H1 (cell line): ENCODE data around the gene HMCN2. TPM values are rescaled to one million over a fixed set of nuclear protein-coding genes. Genes with fewer than 3 reads are reported as not detected.

Source experiments
- CTCF ChIA-PET: fragments of 300-600 bp; sonication (Branson Sonifier 250); formaldehyde crosslinking; loops from one replicate; lab custom pipeline; 2021; ENCODE audit not compliant: partially characterized antibody; lab: Charles Lee
- POLR2A ChIA-PET: fragments of 300-600 bp; sonication (Branson Sonifier 250); formaldehyde crosslinking; loops from one replicate; lab custom pipeline; 2021; ENCODE audit warnings: inconsistent platforms; ENCODE audit not compliant: partially characterized antibody; lab: Charles Lee
- DNase-seq, 2 experiments: peaks; one replicate each; pipeline versions ENCODE4 v3.0.0 to v3.0.0-alpha.2; 2010 to 2022; ENCODE audit warnings: low spot score in 2 of 2, low read depth in 1 of 2, mixed read lengths in 1 of 2
- FAIRE-seq: peaks from 2 replicates; lab custom pipeline; 2011; peaks lifted over from hg19 to GRCh38; lab: Jason Lieb, UNC
- H2AFZ ChIP-seq: 2 replicates; pipeline ENCODE4 v1.8.1; 2012; ENCODE audit warnings: low read length, inconsistent platforms
- H2AK5ac ChIP-seq: 2 replicates; pipeline ENCODE4 v1.6.1; 2013; ENCODE audit warnings: low read depth, low read length
- H2BK120ac ChIP-seq: replicated peaks from 2 replicates; pipeline ENCODE3; 2013; ENCODE audit warnings: low read depth, low read length, inconsistent platforms
- H2BK12ac ChIP-seq: 2 replicates; pipeline ENCODE4 v1.6.1; 2013; ENCODE audit warnings: low read depth, low read length
- H2BK15ac ChIP-seq: 2 replicates; pipeline ENCODE4 v1.6.1; 2013; ENCODE audit warnings: low read length
- H2BK20ac ChIP-seq: 2 replicates; pipeline ENCODE4 v1.6.1; 2013; ENCODE audit warnings: low read length
- H2BK5ac ChIP-seq: 2 replicates; pipeline ENCODE4 v1.6.1; 2013; ENCODE audit warnings: low read depth, low read length
- H3K14ac ChIP-seq: 2 replicates; pipeline ENCODE4 v1.6.1; 2013; ENCODE audit warnings: inconsistent platforms; ENCODE audit not compliant: insufficient read length
- H3K18ac ChIP-seq: 2 replicates; pipeline ENCODE4 v1.6.1; 2013; ENCODE audit warnings: low read length; ENCODE audit errors: extremely low read depth
- H3K23ac ChIP-seq: 2 replicates; pipeline ENCODE4 v1.6.1; 2013; ENCODE audit warnings: inconsistent platforms; ENCODE audit not compliant: insufficient read length
- H3K23me2 ChIP-seq: 2 replicates; pipeline ENCODE4 v1.6.1; 2013; ENCODE audit warnings: low read depth, low read length
- H3K27ac ChIP-seq: 2 replicates; pipeline ENCODE4 v1.6.1; 2011; ENCODE audit warnings: low read depth, low read length, inconsistent platforms
- H3K27me3 ChIP-seq, 4 experiments: replicated peaks in 1 of 4; 1 replicate in 1 of 4; 2 replicates in 3 of 4; pipeline versions ENCODE4 v1.6.1 to v1.8.1; 2011 to 2013; ENCODE audit warnings: low read length in 3 of 4, mild to moderate bottlenecking in 3 of 4, inconsistent platforms in 2 of 4, mixed read lengths in 2 of 4, moderate library complexity in 1 of 4; ENCODE audit not compliant: control insufficient read depth in 3 of 4, insufficient read depth in 3 of 4; ENCODE audit errors: extremely low read depth in 1 of 4
- H3K36me3 ChIP-seq, 4 experiments: 2 replicates each; pipeline versions ENCODE4 v1.6.1 to v1.8.1; 2011 to 2013; ENCODE audit warnings: mild to moderate bottlenecking in 4 of 4, low read length in 3 of 4, moderate library complexity in 2 of 4, control low read depth in 1 of 4, inconsistent platforms in 1 of 4; ENCODE audit not compliant: insufficient read depth in 4 of 4, control insufficient read depth in 2 of 4
- H3K4ac ChIP-seq: replicated peaks from 2 replicates; pipeline ENCODE3; 2013; ENCODE audit warnings: low read length, low read depth, mixed read lengths, inconsistent platforms; ENCODE audit not compliant: insufficient read length
- H3K4me1 ChIP-seq, 4 experiments: replicated peaks in 1 of 4; 1 replicate in 1 of 4; 2 replicates in 3 of 4; pipeline versions ENCODE4 v1.6.1 to v1.8.1; 2011 to 2013; ENCODE audit warnings: low read length in 3 of 4, inconsistent platforms in 2 of 4, mixed read lengths in 1 of 4; ENCODE audit not compliant: insufficient read depth in 4 of 4, control insufficient read depth in 3 of 4
- H3K4me2 ChIP-seq, 2 experiments: 2 replicates each; pipeline versions ENCODE4 v1.6.1 to v1.8.1; 2011 to 2013; ENCODE audit warnings: low read depth in 2 of 2, low read length in 2 of 2, control low read depth in 1 of 2, inconsistent platforms in 1 of 2, mild to moderate bottlenecking in 1 of 2; ENCODE audit not compliant: insufficient read depth in 1 of 2
- H3K4me3 ChIP-seq, 4 experiments: fragments of 200-600, 300-600 bp in 1 of 4; sonication (generic), shearing (Covaris generic), sonication (Bioruptor Twin) in 1 of 4; 2 replicates each; pipeline versions ENCODE4 v1.5.1 to v1.8.1; 2011 to 2016; ENCODE audit warnings: low read length in 4 of 4, low read depth in 3 of 4, control low read depth in 2 of 4, inconsistent platforms in 2 of 4, mild to moderate bottlenecking in 2 of 4, mixed read lengths in 1 of 4, moderate library complexity in 1 of 4; ENCODE audit not compliant: insufficient read depth in 2 of 4; ENCODE audit errors: extremely low read depth in 1 of 4
- H3K56ac ChIP-seq: replicated peaks from 2 replicates; pipeline ENCODE3; 2013; ENCODE audit warnings: low read depth, mild to moderate bottlenecking, mixed read lengths, low read length, inconsistent platforms; ENCODE audit not compliant: insufficient read length
- H3K79me1 ChIP-seq: 2 replicates; pipeline ENCODE4 v1.6.1; 2013; ENCODE audit warnings: low read depth, low read length, control low read depth
- H3K79me2 ChIP-seq, 2 experiments: 2 replicates each; pipeline versions ENCODE4 v1.6.1 to v1.8.1; 2012 to 2013; ENCODE audit warnings: low read length in 2 of 2, mild to moderate bottlenecking in 2 of 2, inconsistent platforms in 1 of 2; ENCODE audit not compliant: insufficient read depth in 2 of 2, control insufficient read depth in 1 of 2
- H3K9ac ChIP-seq, 4 experiments: replicated peaks in 1 of 4; 1 replicate in 1 of 4; 2 replicates in 3 of 4; pipeline versions ENCODE4 v1.6.1 to v1.8.1; 2011 to 2013; ENCODE audit warnings: low read depth in 3 of 4, low read length in 3 of 4, control low read depth in 2 of 4, mild to moderate bottlenecking in 2 of 4, moderate library complexity in 2 of 4, inconsistent platforms in 1 of 4; ENCODE audit errors: extremely low read depth in 1 of 4
- H3K9me3 ChIP-seq, 2 experiments: 2 replicates each; pipeline versions ENCODE4 v1.6.1 to v1.8.1; 2012 to 2013; ENCODE audit warnings: mild to moderate bottlenecking in 2 of 2, moderate library complexity in 2 of 2, control low read depth in 1 of 2, inconsistent platforms in 1 of 2, low read depth in 1 of 2, low read length in 1 of 2, mixed read lengths in 1 of 2; ENCODE audit not compliant: insufficient read depth in 2 of 2
- H4K20me1 ChIP-seq, 2 experiments: replicated peaks in 1 of 2; 2 replicates each; pipeline versions ENCODE3 to v1.8.1; 2011 to 2013; ENCODE audit warnings: inconsistent platforms in 2 of 2, low read length in 2 of 2, mild to moderate bottlenecking in 1 of 2; ENCODE audit not compliant: insufficient read depth in 2 of 2, control insufficient read depth in 1 of 2
- H4K5ac ChIP-seq: 2 replicates; pipeline ENCODE4 v1.6.1; 2013; ENCODE audit warnings: low read length, low read depth, mixed read lengths, inconsistent platforms; ENCODE audit not compliant: insufficient read length
- H4K8ac ChIP-seq: 2 replicates; pipeline ENCODE4 v1.8.0; 2013; ENCODE audit warnings: mild to moderate bottlenecking, moderate library complexity, low read length, inconsistent platforms; ENCODE audit not compliant: insufficient read depth; ENCODE audit errors: extremely low read depth
- H4K91ac ChIP-seq: replicated peaks from 2 replicates; pipeline ENCODE3; 2013; ENCODE audit warnings: low read length, mixed read lengths, inconsistent platforms; ENCODE audit not compliant: insufficient read length
- CHD1 ChIP-seq: IDR thresholded peaks from 2 replicates; pipeline ENCODE4 v1.6.1; 2012; ENCODE audit warnings: low read depth, low read length, improper control_type of control experiment
- KDM1A ChIP-seq: fragments of 200-600, 300-600 bp; sonication (generic); IDR thresholded peaks from 2 replicates; pipeline ENCODE4 v1.7.1; 2016; ENCODE audit warnings: mild to moderate bottlenecking, low read length, borderline replicate concordance
- POLR2AphosphoS5 ChIP-seq: IDR thresholded peaks from 2 replicates; pipeline ENCODE4 v1.6.1; 2011; ENCODE audit warnings: low read depth, low read length
- RXRA ChIP-seq: IDR thresholded peaks from 2 replicates; pipeline ENCODE4 v1.6.1; 2011; ENCODE audit warnings: low read depth, mild to moderate bottlenecking, low read length, moderate library complexity; ENCODE audit not compliant: insufficient read depth
- SP1 ChIP-seq: IDR thresholded peaks from 2 replicates; pipeline ENCODE4 v1.6.1; 2011; ENCODE audit warnings: low read depth, low read length
- TEAD4 ChIP-seq: IDR thresholded peaks from 2 replicates; pipeline ENCODE4 v1.6.1; 2012; ENCODE audit warnings: low read depth, low read length, inconsistent platforms, mixed read lengths
- WGBS, 2 experiments: shearing (Covaris generic) in 1 of 2; methylation state at CpG; one replicate each; pipeline versions ENCODE4 v1.1.6 to v1.1.7; 2013 to 2015; ENCODE audit warnings: low lambda C conversion rate in 2 of 2, mixed read lengths in 2 of 2, inconsistent platforms in 1 of 2, low coverage in 1 of 2, missing lambda C conversion rate in 1 of 2; ENCODE audit not compliant: insufficient replicate concordance in 2 of 2, insufficient coverage in 1 of 2, insufficient read length in 1 of 2; ENCODE audit errors: extremely low coverage in 1 of 2, missing lambda C conversion rate in 1 of 2; 5-methylcytosine and 5-hydroxymethylcytosine counted together
- polyA plus RNA-seq, 7 experiments: library from polyadenylated mRNA; depleted of rRNA in 3 of 7; stranded (reverse) in 5 of 7; unstranded in 2 of 7; fragments of >200 nt in 5 of 7; fragments of 200-250 nt in 2 of 7; gene quantifications; 1 replicate in 5 of 7; 2 replicates in 1 of 7; 4 replicates in 1 of 7; pipeline versions ENCODE4 v1.2.1 to v1.2.3, GENCODE V29; 2011 to 2013; ENCODE audit warnings: missing spikeins in 2 of 7, mixed read lengths in 2 of 7
- total RNA-seq: library from RNA; stranded (reverse); fragmentation: NEBNext Ultra II Directional; extraction: Animal tissue kit (Norgen Biotek cat#: 25700); gene quantifications from 2 replicates; pipeline ENCODE4 v1.2.1, GENCODE V29; 2021
- TF ChIP-seq, protein P1 (sequence below): IDR thresholded peaks from 2 replicates; pipeline ENCODE4 v1.6.1; 2011; ENCODE audit warnings: low read depth, mild to moderate bottlenecking, low read length; ENCODE audit not compliant: insufficient read depth
- TF ChIP-seq, protein P2 (sequence below): IDR thresholded peaks from 2 replicates; pipeline ENCODE4 v1.6.1; 2012; ENCODE audit warnings: low read length, inconsistent platforms
- TF ChIP-seq, protein P3 (sequence below): IDR thresholded peaks from 2 replicates; pipeline ENCODE4 v1.6.1; 2011; ENCODE audit warnings: low read length, improper control_type of control experiment

The HMCN2 gene
- total and polyA plus RNA-seq, 2 of the 8 experiments (the other 6 are each of a cell fraction or from before 2014, with no cell fraction given): 5.0 to 9.1 TPM

DNA sequence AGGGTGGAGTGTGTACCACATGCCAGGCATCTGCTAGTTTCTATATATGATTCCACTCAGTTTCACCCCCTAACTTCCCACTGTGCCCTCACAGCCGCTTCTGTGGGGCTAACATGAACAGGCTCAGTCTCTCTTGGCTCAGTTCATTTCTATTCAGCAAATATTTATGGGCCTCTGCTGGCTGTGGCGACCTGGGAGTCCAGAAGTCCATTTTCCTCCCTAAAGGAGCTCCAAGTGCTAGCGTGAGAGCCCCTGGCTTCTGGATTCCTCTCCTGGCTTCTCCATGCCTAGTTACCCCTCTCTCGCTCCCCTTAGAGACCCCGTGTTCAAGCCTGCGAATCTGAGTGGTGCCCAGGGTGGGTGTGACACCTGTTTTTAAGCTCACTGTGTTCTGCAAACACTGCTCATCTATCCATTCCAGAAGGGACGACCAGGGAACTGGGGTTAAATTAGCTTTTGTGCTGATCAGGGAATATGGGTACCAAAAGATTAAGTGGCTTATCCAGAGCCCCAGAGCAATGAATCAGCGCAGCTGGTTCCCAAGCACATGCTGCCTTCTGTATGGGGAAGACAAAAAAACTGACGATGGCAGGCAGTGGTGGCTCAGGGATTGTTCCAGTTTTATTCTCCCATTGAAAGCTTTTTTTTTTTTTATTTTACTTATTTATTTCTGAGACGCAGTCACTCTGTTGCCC lies 57.6 kb downstream of the HMCN2 start:
- H3K27me3 ChIP-seq: no peaks in the 10 kb centered on the region
- no peak overlapping the region for H3K56ac ChIP-seq
- H3K23ac ChIP-seq: no peak overlapping the region
- H2BK20ac ChIP-seq: no peak overlapping the region
- H3K79me2 ChIP-seq: no peaks in the 10 kb centered on the region
- no peak overlapping the region for H2AK5ac ChIP-seq
- H3K4me2 ChIP-seq: no peak overlapping the region
- H4K8ac ChIP-seq: no peak overlapping the region
- H3K4me3 ChIP-seq: no peak overlapping the region
- no peak overlapping the region for H4K5ac ChIP-seq
- no peaks in the 10 kb centered on the region for H3K9me3 ChIP-seq
- CTCF ChIA-PET: interaction anchor here (0.6 to 2.4 kb wide), 6 partner anchors 11 to 1264 kb away, joined by 4 to 12 read pairs (median 7); no protein-coding TSS in a partner anchor
- no peak overlapping the region for H2BK15ac ChIP-seq
- peaks cover 0 to 5% of the 10 kb centered on the region in 2 experiments for H4K20me1 ChIP-seq
- FAIRE-seq (no peak), DNase-seq (no peak)
- POLR2A ChIA-PET: interaction anchor here (0.7 to 1.3 kb wide), 2 partner anchors 27 to 55 kb away, joined by 3 read pairs; no protein-coding TSS in a partner anchor
- no peak overlapping the region for H3K18ac ChIP-seq
- H3K4ac ChIP-seq: no peak overlapping the region
- H3K9ac ChIP-seq: no peak overlapping the region
- 85% methylated on average over 10 of the region's 10 CpGs; no CpG with 5 or more reads in 1 of the 2 experiments for WGBS, 2 experiments
- no peak overlapping the region for H3K14ac ChIP-seq
- no peak overlapping the region for H2BK5ac ChIP-seq
- no peaks in the 10 kb centered on the region; the same call in 1 of the 2 replicates for H3K23me2 ChIP-seq
- H2AFZ ChIP-seq: no peak overlapping the region
- H3K4me1 ChIP-seq: peaks cover 0 to 3% (median 0%) of the 10 kb centered on the region in 4 experiments; a peak in 1 of 7 replicates
- H4K91ac ChIP-seq: no peak overlapping the region
- no peak overlapping the region for H2BK12ac ChIP-seq
- H3K36me3 ChIP-seq: 0 out of 8 replicates have a peak, but pooled peaks cover 0 to 2% (median 0%) of the 10 kb centered on the region in 4 experiments
- H3K79me1 ChIP-seq: no peaks in the 10 kb centered on the region
- no peak overlapping the region for H2BK120ac ChIP-seq
- no peak overlapping the region for H3K27ac ChIP-seq
- TF ChIP-seq CHD1 (no peak), TEAD4 (no peak), SP1 (no peak), POLR2AphosphoS5 (no peak), RXRA (no peak), KDM1A (no peak)
- TF ChIP-seq, protein P1, sequence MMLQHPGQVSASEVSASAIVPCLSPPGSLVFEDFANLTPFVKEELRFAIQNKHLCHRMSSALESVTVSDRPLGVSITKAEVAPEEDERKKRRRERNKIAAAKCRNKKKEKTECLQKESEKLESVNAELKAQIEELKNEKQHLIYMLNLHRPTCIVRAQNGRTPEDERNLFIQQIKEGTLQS: no peak
- TF ChIP-seq, protein P2, sequence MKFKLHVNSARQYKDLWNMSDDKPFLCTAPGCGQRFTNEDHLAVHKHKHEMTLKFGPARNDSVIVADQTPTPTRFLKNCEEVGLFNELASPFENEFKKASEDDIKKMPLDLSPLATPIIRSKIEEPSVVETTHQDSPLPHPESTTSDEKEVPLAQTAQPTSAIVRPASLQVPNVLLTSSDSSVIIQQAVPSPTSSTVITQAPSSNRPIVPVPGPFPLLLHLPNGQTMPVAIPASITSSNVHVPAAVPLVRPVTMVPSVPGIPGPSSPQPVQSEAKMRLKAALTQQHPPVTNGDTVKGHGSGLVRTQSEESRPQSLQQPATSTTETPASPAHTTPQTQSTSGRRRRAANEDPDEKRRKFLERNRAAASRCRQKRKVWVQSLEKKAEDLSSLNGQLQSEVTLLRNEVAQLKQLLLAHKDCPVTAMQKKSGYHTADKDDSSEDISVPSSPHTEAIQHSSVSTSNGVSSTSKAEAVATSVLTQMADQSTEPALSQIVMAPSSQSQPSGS: no peak
- TF ChIP-seq, protein P3, sequence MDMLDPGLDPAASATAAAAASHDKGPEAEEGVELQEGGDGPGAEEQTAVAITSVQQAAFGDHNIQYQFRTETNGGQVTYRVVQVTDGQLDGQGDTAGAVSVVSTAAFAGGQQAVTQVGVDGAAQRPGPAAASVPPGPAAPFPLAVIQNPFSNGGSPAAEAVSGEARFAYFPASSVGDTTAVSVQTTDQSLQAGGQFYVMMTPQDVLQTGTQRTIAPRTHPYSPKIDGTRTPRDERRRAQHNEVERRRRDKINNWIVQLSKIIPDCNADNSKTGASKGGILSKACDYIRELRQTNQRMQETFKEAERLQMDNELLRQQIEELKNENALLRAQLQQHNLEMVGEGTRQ: no peak
